ENCODE results near the gene N4BP2L2.

Gene N4BP2L2

GRCh38 chr13:32530841-32531253 lies 7.7 kb downstream of the N4BP2L2 start:
- no peak for DNase-seq (ENCODE audit: low read depth)

GRCh38 chr13:32528358-32528757 lies 10.2 kb downstream of the N4BP2L2 start:
- no peak for DNase-seq (ENCODE audit: low read depth)

DNA sequence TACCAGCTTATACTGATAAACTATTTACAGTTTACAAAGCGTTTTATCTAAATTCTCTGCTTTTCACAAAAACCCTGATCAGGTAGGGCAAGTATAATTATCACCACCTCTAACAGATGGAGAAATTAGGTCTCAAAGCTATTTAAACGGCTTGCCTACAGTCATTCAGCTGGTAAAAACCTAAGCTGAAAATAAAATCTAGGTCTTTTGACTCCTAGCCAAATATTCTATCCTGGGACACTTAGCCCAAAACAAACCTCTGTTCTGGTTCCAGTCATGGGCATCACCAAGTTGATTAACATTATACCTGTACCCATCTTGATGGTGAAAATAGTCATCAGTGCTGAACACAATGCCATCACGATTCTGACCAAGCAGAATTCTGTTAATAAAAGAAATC lies 11.4 kb downstream of the N4BP2L2 start:
- DNase-seq (ENCODE audit: low read depth) = no peak

- no peak for DNase-seq (ENCODE audit: low read depth)
Measured at GRCh38 chr13:32525766-32526165, 12.8 kb downstream of the N4BP2L2 start.

- DNase-seq (ENCODE audit: low read depth) = no peak
Measured at GRCh38 chr13:32515246-32515645, 23.3 kb downstream of the N4BP2L2 start.

DNA sequence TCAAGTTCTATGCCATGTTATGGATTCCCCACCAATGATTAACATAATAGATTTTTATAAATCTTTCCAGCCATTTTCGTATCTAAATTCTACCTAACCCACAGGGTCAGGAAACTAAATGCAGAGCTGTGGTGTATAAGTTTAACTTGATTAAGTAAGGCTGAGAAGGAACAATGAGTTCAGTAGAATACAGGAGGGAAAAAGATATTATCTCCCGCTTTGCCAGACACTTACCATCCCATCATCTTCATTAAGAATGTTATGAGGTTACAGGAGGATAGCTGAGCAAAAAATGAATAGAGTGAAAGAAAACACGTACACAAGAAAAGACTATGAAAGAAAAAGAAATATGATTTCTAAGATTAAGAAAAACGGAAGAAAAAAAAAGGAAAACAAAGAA lies 27.1 kb downstream of the N4BP2L2 start:
- no peak for DNase-seq (ENCODE audit: low read depth)

DNA sequence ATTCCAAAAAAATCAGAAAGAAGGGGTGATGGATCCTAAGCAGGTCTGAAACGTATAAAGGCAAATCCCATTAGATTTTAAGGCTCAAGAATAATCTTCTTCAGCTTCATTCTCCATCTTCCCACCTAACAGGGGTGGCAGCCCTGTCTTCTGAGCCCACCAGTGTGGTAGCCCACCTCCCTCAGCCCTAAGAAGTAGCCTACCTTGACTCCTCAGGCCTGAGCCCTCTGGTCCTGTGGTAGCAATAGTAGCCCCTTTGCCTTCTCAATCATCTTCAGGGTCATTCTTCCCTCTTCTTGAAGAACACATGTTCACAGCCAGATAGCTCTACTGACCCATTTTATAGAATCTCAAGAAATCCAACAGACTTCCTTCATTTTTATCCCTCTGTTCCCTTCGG lies 33.7 kb downstream of the N4BP2L2 start:
- DNase-seq (ENCODE audit: low read depth) = no peak

- no peak for DNase-seq (ENCODE audit: low read depth)
Measured at GRCh38 chr13:32504263-32504662, 34.3 kb downstream of the N4BP2L2 start.

- no peak for DNase-seq (ENCODE audit: low read depth)
Measured at GRCh38 chr13:32503727-32504126, 34.9 kb downstream of the N4BP2L2 start.

DNA sequence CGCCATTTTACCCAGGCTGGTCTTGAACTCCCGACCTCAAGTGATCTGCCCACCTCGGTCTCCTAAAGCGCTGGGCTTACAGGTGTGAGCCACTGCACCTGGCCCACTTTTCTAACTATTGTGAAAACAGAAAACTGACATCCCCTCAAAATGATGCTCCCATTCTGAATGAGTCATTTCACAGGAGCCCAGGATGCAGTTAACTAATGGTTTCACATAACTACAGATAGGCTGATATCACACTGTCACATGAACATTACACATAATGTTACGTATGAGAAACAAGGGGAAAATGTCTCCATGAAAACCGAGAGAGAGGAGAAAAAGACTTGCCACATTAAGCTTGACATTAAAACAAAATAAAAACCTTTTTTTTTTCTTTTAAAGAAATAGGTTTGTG lies 37.5 kb downstream of the N4BP2L2 start:
- DNase-seq (ENCODE audit: low read depth) = no peak

- no peak for DNase-seq (ENCODE audit: low read depth)
Measured at GRCh38 chr13:32499538-32500210, 38.9 kb downstream of the N4BP2L2 start.

- no peak for DNase-seq (ENCODE audit: low read depth)
Measured at GRCh38 chr13:32497589-32497988, 41.0 kb downstream of the N4BP2L2 start.

- DNase-seq (ENCODE audit: low read depth) = no peak
Measured at GRCh38 chr13:32496599-32497160, 41.9 kb downstream of the N4BP2L2 start.

DNA sequence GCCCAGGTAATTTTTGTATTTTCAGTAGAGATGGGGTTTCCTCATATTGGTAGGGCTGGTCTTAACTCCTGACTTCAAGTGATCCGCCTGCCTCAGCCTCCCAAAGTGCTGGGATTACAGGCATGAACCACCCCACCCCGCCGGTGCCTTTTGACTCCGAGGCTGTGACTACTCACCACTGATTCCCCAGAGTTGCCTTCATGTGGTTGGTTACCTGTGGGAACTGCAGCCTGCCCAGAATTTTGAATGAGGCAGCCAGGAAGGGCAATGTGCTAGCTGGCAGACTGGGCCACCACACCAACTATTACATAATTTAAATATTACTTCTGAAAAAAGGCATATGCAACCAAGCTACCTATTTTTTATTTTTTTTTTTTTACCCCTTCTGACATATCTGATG lies 42.8 kb downstream of the N4BP2L2 start:
- no peak for DNase-seq (ENCODE audit: low read depth)

DNA sequence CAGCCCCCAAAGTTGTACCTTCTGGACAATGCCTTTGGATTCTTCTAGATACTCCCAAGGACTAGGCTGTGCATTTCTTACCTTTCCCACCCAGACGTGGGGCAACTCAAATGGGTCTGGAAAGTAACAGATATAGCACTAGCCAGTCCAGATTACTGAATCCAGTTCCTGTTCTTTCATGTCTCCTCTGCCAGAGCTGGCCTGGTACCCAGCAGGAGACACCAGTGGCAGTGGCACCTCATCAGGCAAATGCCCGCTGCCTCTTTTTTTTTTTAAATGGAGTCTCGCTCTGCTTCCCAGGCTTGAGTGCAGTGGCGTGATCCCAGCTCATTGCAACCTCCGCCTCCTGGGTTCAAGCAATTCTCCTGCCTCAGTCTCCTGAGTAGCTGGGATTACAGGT lies 43.2 kb downstream of the N4BP2L2 start:
- no peak for DNase-seq (ENCODE audit: low read depth)

GRCh38 chr13:32491028-32491427 lies 47.6 kb downstream of the N4BP2L2 start:
- no peak for DNase-seq (ENCODE audit: low read depth)

DNA sequence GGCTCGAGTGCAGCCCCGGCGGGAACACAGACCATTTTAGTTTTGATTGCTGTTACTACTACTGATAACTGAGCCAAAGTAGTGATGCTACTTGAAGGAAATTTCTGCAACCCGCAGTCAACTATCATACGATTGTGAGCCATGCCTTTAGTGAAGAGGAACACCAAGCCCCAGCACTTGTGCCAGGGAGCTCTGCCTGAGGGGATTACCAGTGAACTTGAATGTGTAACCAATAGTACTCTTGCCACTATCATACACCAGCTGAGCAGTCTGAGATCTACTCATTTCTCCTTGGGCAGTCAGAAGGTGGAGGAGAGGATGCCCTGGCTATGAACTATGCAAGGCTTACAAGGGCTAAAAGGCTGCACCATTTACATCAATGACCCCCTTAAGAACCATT lies 61.7 kb downstream of the N4BP2L2 start:
- no peak for DNase-seq (ENCODE audit: low read depth)

DNA sequence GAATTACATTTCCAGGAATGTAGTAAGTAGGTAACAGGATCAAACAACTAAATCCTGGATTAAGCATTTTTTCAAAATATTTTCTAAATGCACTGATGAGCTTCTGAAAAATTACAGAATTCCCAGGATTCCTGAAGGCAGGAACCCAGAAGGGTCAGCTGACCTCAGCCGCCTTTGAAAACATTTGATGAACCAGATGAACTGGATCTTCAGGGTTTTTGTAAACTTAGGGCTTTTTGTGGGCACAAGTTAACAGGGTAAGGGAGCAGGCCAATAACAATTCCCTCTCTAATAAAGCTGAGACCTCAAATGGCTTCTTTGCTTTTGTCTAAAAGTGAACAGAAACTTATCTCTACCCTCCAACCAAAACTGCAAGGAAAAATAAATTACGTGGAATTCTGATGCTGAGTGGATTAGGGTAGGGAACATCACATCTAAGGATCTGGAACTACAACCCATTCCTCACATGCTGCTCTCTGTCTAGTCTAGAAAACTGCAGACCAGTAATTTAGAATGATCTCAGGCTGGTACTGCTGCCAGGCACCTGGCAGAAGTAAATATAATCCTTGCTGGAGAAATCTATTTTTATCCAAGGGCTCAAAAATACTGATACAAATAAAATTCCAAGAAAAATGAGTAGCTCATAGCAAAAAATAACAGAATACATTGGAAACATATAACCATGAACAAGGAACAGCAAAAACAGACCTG lies 62.4 kb downstream of the N4BP2L2 start:
- no peak for DNase-seq (ENCODE audit: low read depth)

GRCh38 chr13:32474999-32475792 lies 63.4 kb downstream of the N4BP2L2 start:
- no peak for DNase-seq (ENCODE audit: low read depth)

- DNase-seq (ENCODE audit: low read depth) = no peak
Measured at GRCh38 chr13:32473650-32474049, 64.9 kb downstream of the N4BP2L2 start.

GRCh38 chr13:32472194-32472621 lies 66.4 kb downstream of the N4BP2L2 start:
- no peak for DNase-seq (ENCODE audit: low read depth)

- DNase-seq (ENCODE audit: low read depth) = no peak
Measured at GRCh38 chr13:32471187-32471922, 67.2 kb downstream of the N4BP2L2 start.
